Mucosa of rectum (tissue), 2 donors: ENCODE measurements around the gene BLVRA.

Experiments used
- H3K27ac ChIP-seq, 2 donors: one replicate each; pipeline ENCODE4 v1.7.0; 2013; ENCODE audit warnings: inconsistent platforms in 2 of 2, low read depth in 2 of 2, low read length in 2 of 2
- H3K27me3 ChIP-seq, 2 donors: one replicate each; pipeline ENCODE4 v1.7.0; 2013; ENCODE audit warnings: low read length in 2 of 2; ENCODE audit not compliant: control insufficient read depth in 2 of 2, insufficient read depth in 2 of 2
- H3K36me3 ChIP-seq, 2 donors: one replicate each; pipeline ENCODE4 v1.7.0; 2013; ENCODE audit warnings: low read length in 2 of 2; ENCODE audit not compliant: control insufficient read depth in 2 of 2, insufficient read depth in 2 of 2
- H3K4me1 ChIP-seq, 2 donors: one replicate each; pipeline ENCODE4 v1.7.0; 2013; ENCODE audit warnings: low read length in 2 of 2, mild to moderate bottlenecking in 1 of 2; ENCODE audit not compliant: control insufficient read depth in 2 of 2, insufficient read depth in 2 of 2
- H3K4me3 ChIP-seq, 2 donors: one replicate each; pipeline ENCODE4 v1.7.0; 2013; ENCODE audit warnings: low read length in 2 of 2
- H3K9ac ChIP-seq, 2 donors: one replicate each; pipeline ENCODE4 v1.7.0; 2013; ENCODE audit warnings: low read length in 2 of 2, low read depth in 1 of 2, mild to moderate bottlenecking in 1 of 2
- H3K9me3 ChIP-seq, 2 donors: one replicate each; pipeline ENCODE4 v1.7.0; 2013; ENCODE audit warnings: low read length in 2 of 2; ENCODE audit not compliant: control insufficient read depth in 2 of 2
- donor health status: healthy.
- donor health status: Normal muscosa, but diverticular disease.

Gene BLVRA

DNA sequence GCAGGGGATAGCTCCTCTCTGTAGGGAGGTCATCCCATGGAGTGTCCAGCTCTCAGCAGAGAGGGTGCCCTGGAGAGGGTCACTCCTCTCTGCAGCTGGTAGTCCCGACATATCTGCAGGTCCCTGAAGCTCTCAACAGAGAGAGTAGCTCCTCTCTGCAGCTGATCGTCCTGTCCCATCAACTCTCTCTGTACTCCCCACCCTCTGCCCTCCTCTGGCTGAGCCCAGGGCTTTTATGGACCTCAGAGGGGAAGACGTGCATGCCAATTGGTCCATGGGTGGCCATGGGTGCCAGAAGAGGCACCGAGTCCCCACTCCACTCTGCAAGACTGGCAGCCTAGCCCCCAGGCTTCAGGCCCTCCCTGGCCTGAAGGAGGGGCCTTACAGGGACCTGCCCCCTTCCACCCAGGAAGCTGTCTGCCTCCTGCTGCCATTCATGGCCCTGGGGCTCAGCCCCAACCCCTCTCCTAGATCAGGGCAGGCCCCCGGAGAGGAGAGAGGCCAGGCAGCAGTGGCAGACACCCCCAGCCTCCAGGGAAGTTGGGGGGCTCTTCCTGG is 9.0 kb upstream of the BLVRA start:
- Histone ChIP-seq H3K36me3 (no peaks in the 10 kb centered on the region), H3K27ac (no peak overlapping the region), H3K4me3 (no peak overlapping the region), H3K4me1 (no peaks in the 10 kb centered on the region), H3K27me3 (peaks cover 0 to 2% of the 10 kb centered on the region in 2 donors), H3K9me3 (no peaks in the 10 kb centered on the region), H3K9ac (no peak overlapping the region)

- Histone ChIP-seq H3K27ac (no peak overlapping the region), H3K4me1 (no peaks in the 10 kb centered on the region), H3K36me3 (no peaks in the 10 kb centered on the region), H3K27me3 (peaks cover 0 to 2% of the 10 kb centered on the region in 2 donors), H3K4me3 (no peak overlapping the region), H3K9ac (no peak overlapping the region), H3K9me3 (no peaks in the 10 kb centered on the region)
Observed at GRCh38 chr7:43750016-43750887, 8.2 kb upstream of the BLVRA start.

GRCh38 chr7:43752411-43752810 is 6.1 kb upstream of the BLVRA start:
- Histone ChIP-seq H3K4me3 (no peak overlapping the region), H3K36me3 (no peaks in the 10 kb centered on the region)

DNA sequence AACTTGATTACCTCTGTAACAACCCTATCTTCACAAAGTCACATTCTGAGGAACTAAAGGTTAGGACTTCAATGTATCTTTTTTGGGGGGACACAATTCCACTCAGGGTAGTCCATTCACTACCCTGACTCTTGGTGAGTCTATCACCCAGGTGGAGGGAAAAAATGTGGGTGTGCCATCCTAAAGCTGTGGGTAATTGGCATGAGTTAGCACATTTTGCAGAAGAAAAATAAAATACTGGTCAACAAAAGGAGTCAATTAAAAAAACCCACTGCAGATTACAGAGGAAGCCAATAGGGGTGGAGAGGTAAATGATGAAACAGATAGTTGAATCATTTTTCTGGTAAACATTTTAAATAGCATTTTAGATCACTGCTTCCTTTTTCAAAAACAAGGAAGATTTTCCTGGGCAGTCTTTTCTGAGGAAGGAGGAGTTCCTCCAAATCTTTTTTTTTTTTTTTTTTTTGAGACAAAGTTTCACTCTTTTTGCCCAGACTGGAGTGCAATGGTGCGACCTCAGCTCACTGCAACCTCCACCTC is 5.1 kb upstream of the BLVRA start:
- Histone ChIP-seq H3K27ac (no peak overlapping the region), H3K4me3 (no peak overlapping the region), H3K27me3 (peaks cover 2 to 4% of the 10 kb centered on the region in 2 donors), H3K36me3 (no peaks in the 10 kb centered on the region), H3K9ac (no peak overlapping the region), H3K4me1 (peaks cover 0 to 4% of the 10 kb centered on the region in 2 donors), H3K9me3 (no peaks in the 10 kb centered on the region)

More at GRCh38 chr7:43752411-43752810, 6.1 kb upstream of the BLVRA start:
- no peaks in the 10 kb centered on the region for H3K4me1 ChIP-seq
- no peaks in the 10 kb centered on the region for H3K9me3 ChIP-seq
- no peak overlapping the region for H3K9ac ChIP-seq
- H3K27ac ChIP-seq, result no peak overlapping the region
- H3K27me3 ChIP-seq, result peaks cover 0 to 2% of the 10 kb centered on the region in 2 donors

GRCh38 chr7:43753843-43754242 is 4.6 kb upstream of the BLVRA start:
- Histone ChIP-seq H3K27me3 (peaks cover 2 to 4% of the 10 kb centered on the region in 2 donors), H3K4me3 (no peak overlapping the region), H3K9me3 (no peaks in the 10 kb centered on the region), H3K27ac (no peak overlapping the region), H3K36me3 (no peaks in the 10 kb centered on the region), H3K4me1 (peaks cover 0 to 4% of the 10 kb centered on the region in 2 donors), H3K9ac (no peak overlapping the region)

GRCh38 chr7:43754596-43754995 is 3.9 kb upstream of the BLVRA start:
- Histone ChIP-seq H3K36me3 (no peaks in the 10 kb centered on the region), H3K27me3 (peaks cover 2 to 4% of the 10 kb centered on the region in 2 donors), H3K4me1 (peaks cover 0 to 4% of the 10 kb centered on the region in 2 donors), H3K4me3 (no peak overlapping the region), H3K9ac (no peak overlapping the region), H3K9me3 (no peaks in the 10 kb centered on the region), H3K27ac (no peak overlapping the region)

DNA sequence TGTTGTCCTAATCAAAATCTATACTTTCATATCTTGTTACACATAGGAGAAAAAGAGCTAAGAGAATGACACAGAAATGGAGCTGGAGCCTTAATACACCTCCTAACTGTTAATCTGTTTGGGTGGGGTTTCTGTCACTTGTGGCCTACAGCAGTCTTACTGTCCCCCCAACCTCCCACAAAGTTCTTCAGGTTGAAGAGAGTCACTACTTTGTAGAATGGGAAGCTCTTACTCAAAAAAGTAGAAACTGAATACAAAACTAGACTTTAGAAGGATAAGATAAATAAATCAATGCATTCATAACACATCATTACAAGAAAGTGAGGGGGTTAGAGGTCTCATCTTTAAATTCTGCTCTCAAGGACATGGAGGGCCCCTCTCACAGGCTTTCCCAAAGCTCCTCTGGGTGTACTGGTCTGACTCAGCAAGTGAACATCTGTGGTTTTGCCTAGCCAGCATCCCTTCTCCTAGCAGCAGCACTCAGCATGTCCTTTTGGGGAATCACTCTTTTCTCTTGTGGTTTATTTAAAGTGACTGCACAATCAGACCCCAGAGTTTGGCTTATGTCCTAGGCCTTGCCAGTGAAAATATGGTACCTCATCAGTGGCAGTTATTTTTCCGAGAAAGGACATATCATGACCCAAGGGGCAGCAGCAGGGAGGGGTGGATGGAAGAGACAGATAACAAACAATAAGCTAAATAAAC is 2.0 kb upstream of the BLVRA start:
- peaks cover 2 to 4% of the 10 kb centered on the region in 2 donors for H3K27me3 ChIP-seq
- H3K4me1 ChIP-seq, result peaks cover 0 to 4% of the 10 kb centered on the region in 2 donors
- no peak overlapping the region for H3K27ac ChIP-seq
- H3K36me3 ChIP-seq, result no peaks in the 10 kb centered on the region
- H3K9ac ChIP-seq, result no peak overlapping the region
- no peak overlapping the region for H3K4me3 ChIP-seq
- no peaks in the 10 kb centered on the region for H3K9me3 ChIP-seq

DNA sequence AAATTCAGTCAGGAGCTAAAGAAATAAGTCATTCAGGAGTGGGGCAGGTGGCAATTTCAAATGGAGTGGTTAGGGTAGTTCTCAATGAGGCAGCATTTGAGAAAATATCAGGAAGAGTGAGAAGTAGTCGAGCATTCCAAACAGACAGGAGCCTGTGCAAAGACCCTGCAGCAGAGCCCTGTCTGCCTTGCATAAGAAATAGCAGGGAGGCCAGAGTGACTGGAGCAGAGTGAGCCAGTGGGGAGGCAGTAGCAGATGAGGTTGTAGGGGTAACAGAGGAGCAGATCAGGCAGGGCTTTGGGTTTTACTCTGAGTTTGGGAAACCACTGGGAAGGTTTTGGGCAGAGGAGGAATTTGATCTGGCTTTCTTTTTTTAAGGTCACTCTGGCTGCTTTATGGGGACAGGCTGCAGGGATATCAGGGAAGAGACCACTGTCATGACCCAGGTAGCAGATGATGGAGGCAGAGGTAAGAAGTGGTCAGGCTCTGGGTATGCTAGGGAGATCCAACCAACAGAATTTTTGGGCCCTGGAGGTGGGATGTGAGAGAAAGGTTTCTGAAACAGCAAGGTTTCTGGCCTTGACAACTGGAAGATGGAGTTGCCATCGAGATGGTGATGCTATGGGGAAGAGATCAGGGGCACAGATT is 1.3 kb upstream of the BLVRA start:
- no peaks in the 10 kb centered on the region for H3K9me3 ChIP-seq
- no peak overlapping the region for H3K4me3 ChIP-seq
- H3K27me3 ChIP-seq, result peaks cover 2 to 4% of the 10 kb centered on the region in 2 donors
- H3K9ac ChIP-seq, result no peak overlapping the region
- peaks cover 0 to 4% of the 10 kb centered on the region in 2 donors for H3K4me1 ChIP-seq
- H3K36me3 ChIP-seq, result no peaks in the 10 kb centered on the region
- H3K27ac ChIP-seq, result no peak overlapping the region

DNA sequence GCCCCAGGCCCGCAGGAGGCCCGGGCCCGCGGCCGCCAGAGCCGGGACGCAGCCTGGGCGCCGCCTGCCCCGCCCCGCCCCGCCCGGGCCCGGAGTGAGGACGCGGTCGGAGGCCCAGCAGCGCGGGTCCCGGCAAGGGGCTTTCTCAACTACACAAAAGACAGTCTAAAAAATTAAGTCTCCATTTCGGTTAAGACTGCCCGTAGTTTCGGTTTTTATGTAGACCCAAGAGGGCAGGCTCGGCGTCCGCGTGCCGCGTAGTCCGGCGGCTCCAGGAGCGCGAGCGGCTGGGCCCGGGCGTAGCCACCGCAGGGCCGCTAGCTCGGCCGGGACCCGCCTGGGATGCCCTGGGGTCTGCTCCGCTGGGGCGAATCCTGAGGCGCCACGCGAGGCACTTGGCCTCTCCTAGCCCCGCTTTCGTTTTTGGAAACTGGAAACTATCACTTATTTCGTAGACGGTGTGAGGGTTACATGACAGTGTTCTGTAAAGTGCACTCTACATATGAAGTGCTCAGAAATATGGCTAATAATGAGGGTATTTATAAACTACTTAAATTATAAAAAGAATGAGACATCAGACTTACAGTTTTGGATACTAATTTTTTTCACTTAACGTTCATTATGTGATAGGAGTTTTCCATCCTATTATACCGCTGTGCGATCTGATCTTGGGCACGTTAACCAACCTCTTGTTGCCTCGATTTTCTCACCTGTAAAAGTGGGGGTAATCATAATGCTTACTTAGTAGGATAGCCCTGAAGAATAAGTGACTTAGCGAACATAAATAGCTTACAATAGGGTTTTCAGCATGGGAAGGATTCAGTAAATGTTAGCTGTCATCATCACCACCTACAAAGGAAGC is 573 bp downstream of the BLVRA start:
- H3K36me3 ChIP-seq, result no peaks in the 10 kb centered on the region
- peaks cover 0 to 4% of the 10 kb centered on the region in 2 donors for H3K4me1 ChIP-seq
- H3K27me3 ChIP-seq, result peaks cover 0 to 4% of the 10 kb centered on the region in 2 donors
- H3K4me3 ChIP-seq, result peak overlapping the region; percentile 59 to 77
- H3K9me3 ChIP-seq, result no peaks in the 10 kb centered on the region
- peak overlapping the region; percentile 36 to 58 for H3K9ac ChIP-seq
- peak overlapping the region; percentile 57 to 63 for H3K27ac ChIP-seq
